Skin of body (tissue), 2 donors: ENCODE results near the gene RHOG. TPM values are rescaled to one million over a fixed set of nuclear protein-coding genes. Genes with fewer than 3 reads are reported as not detected.
"Not testable (repeated sequence)": the region's sequence is repeated elsewhere in the genome, so short reads cannot be mapped to it uniquely, and the experiment has no call there.

Experiments
- DNase-seq: peaks from one replicate; lab custom pipeline; 2025; lab: John Stamatoyannopoulos, UW
- total RNA-seq: library from RNA; depleted of rRNA; stranded (reverse); fragments of >200 nt; gene quantifications from one replicate; pipeline ENCODE4 v1.2.3, GENCODE V29; 2014

Gene RHOG
- total RNA-seq, 1 donor from 2014 or later, result 7.6 TPM

DNA sequence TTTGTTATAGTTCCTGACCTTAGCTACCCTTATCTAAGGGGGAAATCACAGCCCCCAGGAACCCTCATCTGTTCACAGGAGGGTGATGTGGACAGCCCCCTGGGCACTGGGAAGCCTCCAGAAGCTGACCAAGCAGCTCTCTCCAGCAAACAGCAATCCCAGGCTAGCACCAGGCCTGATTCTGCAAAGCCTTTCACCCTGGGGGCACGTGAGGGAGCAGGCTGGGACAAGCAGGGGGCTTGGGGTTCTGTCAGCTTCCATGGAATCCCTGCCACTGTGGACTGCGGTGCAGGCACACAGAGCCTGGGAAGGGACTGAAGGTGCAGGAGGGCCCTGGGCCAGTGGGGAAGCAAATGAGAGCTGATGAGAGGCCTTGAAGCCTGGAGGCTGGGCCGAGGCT lies 30.3 kb downstream of the RHOG start:
- DNase-seq, result no peak

DNA sequence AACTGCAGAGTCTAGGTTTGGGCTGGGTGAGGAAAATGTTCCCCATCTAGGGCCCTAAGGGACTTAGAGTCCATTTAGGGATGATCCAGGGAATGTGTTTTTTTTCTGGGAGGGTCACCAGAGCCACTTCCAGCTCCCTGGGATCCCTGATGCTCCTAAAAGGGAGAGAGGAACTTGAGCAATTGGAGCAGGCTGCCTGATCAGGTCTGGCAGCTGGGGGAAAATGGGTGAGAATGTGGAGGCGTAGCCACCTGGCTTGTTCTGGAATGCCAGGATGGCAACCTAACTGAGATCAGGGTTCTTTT lies 31.2 kb downstream of the RHOG start:
- no peak for DNase-seq

GRCh38 chr11:3808861-3809623 lies 31.7 kb downstream of the RHOG start:
- DNase-seq, result no peak

DNA sequence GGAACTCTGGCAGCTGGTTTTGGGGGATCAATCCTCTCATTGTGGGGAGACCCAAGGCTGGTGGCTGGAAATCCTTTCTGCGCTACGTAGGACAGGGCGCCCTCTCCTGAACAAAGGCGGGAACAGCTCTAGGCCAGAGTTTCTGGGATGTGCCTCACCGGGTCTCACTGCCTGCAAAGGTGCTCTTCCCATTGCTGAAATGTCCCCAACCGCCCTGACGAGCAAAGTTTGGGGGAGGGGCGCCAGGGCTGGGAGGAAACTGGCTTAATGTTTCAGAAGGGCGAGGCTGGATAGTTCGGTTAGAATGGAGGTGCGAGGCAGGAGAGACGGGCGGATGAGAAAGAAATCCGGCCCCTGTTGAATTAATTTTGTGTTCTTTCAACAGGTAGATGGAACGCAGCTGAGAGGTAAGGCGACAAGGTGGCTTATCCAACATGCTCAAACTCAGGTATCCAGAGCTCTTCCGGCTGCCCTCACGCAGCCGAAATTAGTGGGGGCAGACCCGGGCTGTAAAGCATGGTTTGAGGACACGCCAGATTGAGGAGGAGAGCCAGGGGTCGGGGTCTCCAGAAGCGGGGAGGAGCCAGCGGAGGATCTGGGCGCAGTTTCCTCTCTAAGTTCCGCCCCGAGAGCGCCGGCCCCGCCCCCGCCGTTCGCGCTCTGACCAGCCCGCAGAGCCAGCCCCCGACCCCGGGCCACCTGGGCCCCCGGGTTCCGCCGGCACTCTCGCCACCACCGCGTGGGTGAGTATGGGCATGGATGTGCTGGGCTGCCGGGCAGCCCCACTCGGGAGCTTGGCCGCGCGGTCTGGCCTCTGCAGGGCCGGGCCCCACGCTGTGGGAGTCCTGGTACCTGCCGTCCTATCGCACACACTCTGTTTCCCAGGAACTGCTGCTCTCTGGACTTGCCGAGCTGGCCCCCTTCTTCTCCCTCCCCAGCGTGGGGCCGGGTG lies 32.6 kb downstream of the RHOG start, which contains the start of gene PGAP2:
Gene PGAP2, plus strand, starts transcription at position 652 of the 952 bp plus-strand sequence. CDS start 2,700 bp downstream, outside the sequence.
- no peak for DNase-seq

DNA sequence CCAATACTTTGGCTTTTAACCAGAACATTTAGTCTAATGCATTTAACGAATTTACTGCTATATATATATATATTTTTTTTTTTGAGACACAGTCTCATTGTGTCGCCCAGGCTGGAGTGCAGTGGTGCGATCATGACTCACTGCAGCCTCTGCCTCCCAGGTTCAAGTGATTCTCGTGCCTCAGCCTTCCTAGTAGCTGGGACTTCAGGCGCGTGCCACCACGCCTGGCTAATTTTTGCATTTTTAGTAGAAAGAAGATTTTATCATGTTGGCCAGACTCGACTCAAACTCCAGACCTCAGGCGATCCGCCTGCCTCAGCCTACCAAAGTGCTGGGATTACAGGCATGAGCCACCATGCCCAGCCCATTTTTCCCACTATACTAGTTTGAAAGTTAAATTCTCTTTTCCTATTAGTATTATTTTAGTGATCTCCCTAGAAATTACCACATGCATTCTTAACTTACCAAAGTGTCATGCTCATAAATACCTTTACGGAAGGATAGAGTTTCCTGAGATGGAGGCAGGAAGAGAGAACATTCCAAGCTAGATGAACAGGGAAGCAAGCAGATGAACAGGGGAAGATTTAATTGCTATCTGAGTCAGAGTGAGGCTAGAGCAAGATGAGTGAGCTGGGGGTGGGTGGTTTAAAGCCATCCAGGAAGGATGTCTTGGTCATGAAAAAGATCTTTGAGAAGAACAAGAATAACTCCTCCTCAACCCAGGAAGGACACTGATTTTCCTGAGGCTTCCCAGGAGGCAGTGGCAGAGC lies 36.8 kb downstream of the RHOG start:
- DNase-seq, result no peak

GRCh38 chr11:3802011-3802790 lies 38.6 kb downstream of the RHOG start:
- no peak for DNase-seq

GRCh38 chr11:3799873-3800272 lies 40.9 kb downstream of the RHOG start:
- DNase-seq, result no peak

DNA sequence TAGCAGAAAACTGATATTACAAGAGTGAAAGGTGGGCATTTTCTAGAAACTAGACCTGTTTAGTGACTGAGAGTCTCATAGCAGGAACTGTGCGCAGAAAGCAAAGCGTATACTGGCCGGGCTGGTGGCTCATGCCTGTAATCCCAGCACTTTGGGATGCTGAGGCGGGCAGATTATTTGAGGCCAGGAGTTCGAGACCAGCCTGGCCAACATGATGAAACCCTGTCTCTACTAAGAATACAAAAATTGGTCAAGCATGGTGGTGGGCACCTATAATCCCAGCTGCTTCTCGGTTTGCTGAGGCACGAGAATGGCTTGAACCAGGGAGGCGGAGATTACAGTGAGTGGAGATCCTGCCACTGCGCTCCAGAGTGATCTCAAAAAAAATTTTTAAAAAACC lies 41.6 kb downstream of the RHOG start:
- no peak for DNase-seq

GRCh38 chr11:3797329-3798090 lies 43.2 kb downstream of the RHOG start, which contains the start of gene NUP98:
Gene NUP98 (minus strand): TSS chr11:3797554. CDS start chr11:3782117, 15,437 bp downstream.
- peak; percentile 99 for DNase-seq

- DNase-seq, result no peak
Observed at GRCh38 chr11:3796801-3797328, 43.9 kb downstream of the RHOG start.

DNA sequence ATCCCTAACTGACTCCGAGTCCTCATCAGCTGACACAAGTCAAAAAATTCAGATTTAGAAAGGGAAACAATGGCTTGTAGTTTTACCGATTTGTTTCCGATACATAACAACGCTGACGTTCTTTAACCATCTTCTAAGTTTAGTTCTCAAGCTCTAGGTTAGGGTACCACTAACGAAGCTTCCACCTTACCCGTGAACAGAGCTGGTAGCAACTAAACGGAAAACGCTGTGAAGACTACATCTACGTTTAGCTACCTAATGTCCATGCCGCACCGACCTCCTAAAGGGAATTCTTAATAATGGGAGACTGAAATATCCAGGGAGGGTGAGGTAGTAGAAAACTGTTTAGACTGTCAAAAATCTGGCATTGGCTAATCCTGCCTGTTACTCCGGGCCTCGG lies 44.4 kb downstream of the RHOG start:
- no peak for DNase-seq

DNA sequence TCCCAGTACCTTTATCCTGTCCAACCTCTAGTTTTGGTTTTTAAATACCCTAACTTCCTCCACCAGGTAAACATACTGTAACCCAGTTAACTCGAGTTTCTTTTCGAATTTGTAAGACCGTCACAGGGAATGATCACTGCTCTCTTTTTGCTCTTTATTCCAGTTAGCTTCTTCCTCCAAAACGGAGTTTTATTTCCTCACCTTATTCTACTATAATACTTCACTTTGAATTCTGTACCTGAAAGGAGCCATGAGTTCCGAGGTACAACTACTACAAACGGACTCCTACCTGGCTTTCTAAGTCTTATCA lies 44.8 kb downstream of the RHOG start:
- no peak for DNase-seq

DNA sequence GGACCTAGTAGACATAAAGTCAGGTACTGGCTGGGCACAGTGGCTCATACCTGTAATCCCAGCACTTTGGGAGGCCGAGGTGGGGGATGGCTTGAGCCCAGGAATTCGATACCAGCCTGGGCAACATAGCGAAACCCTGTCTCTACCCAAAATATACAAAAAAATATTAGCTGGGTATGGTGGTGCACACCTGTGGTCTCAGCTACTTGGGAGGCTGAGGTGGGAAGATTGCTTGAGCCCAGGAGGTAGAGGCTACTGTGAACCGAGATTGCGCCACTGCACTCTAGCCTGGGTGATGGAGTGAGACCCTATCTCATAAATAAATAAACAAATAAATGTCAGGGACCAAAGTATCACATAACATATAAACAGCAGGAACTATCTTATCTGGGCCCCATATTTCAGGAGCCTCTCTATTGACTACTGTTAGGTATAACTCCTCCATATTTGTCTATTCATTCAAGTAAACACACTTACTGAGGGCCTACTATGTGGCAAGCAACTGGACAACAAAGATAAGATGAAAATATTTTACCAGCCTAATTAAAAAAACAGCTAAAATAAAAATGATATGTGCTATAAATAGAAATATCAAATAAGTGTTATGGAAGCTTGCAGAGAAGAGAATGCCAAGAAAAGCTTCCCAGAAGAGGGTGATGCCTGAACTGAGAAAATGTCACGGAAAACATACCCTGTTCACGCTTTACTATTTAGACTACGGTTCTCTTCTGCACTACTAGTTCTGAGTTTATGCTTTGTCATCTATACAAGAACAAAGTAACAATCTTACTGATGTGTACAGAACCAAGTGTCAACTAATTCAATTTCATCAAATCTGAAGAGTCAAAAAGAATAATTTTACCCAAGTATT lies 45.4 kb downstream of the RHOG start:
- no peak for DNase-seq

GRCh38 chr11:3794387-3794786 lies 46.4 kb downstream of the RHOG start:
- not testable (repeated sequence) for DNase-seq

GRCh38 chr11:3786781-3787428 lies 53.9 kb downstream of the RHOG start:
- DNase-seq, result no peak

- DNase-seq, result no peak
Observed at GRCh38 chr11:3783611-3784010, 57.1 kb downstream of the RHOG start.

GRCh38 chr11:3782963-3783362 lies 57.8 kb downstream of the RHOG start:
- DNase-seq, result no peak

GRCh38 chr11:3781423-3781822 lies 59.3 kb downstream of the RHOG start:
- DNase-seq, result no peak
